BLaER1 (cell line): ENCODE data around the gene CNNM2.

Experiments
- H3K27ac ChIP-seq: shearing (Covaris generic); formaldehyde crosslinking; 2 replicates; pipeline ENCODE4 v1.8.1; 2022
- H3K27me3 ChIP-seq: shearing (Covaris generic); formaldehyde crosslinking; 2 replicates; pipeline ENCODE4 v1.8.1; 2022
- H3K36me3 ChIP-seq: shearing (Covaris generic); formaldehyde crosslinking; 2 replicates; pipeline ENCODE4 v1.8.1; 2022
- H3K4me1 ChIP-seq: shearing (Covaris generic); formaldehyde crosslinking; 2 replicates; pipeline ENCODE4 v1.8.1; 2022
- H3K4me2 ChIP-seq: shearing (Covaris generic); formaldehyde crosslinking; 2 replicates; pipeline ENCODE4 v1.8.1; 2022
- H3K4me3 ChIP-seq: shearing (Covaris generic); formaldehyde crosslinking; 2 replicates; pipeline ENCODE4 v1.8.1; 2022
- H3K9ac ChIP-seq: shearing (Covaris generic); formaldehyde crosslinking; 2 replicates; pipeline ENCODE4 v1.8.1; 2022
- H3K9me3 ChIP-seq: shearing (Covaris generic); formaldehyde crosslinking; 2 replicates; pipeline ENCODE4 v1.8.1; 2022
- H4K20me1 ChIP-seq: shearing (Covaris generic); formaldehyde crosslinking; 2 replicates; pipeline ENCODE4 v1.8.1; 2022
- Cebpa-rat ChIP-seq: shearing (Covaris generic); IDR thresholded peaks from 2 replicates; pipeline ENCODE4 v1.8.1; 2022

Gene CNNM2

GRCh38 chr10:103111031-103111917 lies 193.2 kb downstream of the CNNM2 start:
- Histone ChIP-seq H3K9me3 (no peaks in the 10 kb centered on the region), H3K4me2 (peak overlapping the region; percentile 3; the same call in 1 of the 2 replicates), H3K4me1 (peaks cover 19% of the 10 kb centered on the region), H3K27me3 (no peaks in the 10 kb centered on the region), H3K9ac (no peak overlapping the region), H3K4me3 (no peak overlapping the region), H4K20me1 (peaks cover 96% of the 10 kb centered on the region), H3K36me3 (peaks cover 62% of the 10 kb centered on the region), H3K27ac (no peak overlapping the region)
- TF ChIP-seq Cebpa-rat: no peak

DNA sequence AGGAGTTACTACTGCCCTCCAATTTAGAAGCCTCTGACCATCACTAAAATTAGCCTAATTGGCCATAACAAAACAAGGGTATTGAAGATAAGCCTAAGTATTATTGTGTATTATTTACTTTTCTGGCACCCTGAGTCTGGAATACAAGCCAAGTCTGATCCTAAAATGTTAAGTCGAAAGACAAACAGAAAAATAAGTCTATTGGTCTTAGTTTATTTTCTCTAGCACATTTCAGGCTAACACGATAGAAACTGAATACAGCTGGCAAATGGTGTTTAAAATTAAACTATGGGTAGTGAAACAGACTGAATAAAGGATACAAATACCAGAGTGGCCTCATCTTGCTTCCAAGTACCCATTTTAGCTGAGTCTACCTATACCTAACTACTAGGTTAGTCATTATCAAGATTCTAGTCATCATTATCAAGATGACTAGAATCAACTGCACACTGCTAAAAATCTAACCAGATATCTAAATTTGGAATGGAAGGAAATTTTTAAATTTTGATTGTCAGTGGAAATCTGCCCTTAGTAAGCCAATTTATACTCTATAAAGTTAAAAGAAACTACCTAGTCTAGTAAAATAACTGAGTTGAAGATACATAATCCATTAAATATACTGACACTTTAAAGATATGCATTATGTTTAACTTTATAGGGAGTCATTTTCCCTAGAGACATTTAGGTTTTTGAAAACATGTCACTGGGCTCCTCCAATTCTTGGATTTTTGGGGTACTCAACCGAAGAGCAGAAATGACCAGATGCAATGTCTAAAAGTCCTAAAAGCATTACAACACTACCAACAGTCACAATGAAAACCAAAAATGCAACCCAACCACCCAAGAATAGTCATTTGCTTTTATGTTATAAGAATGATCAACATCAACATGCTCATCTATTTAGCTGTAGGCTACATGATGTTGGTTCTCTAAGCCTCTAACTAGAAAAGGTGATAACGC lies 194.1 kb downstream of the CNNM2 start:
- Histone ChIP-seq H4K20me1 (peaks cover 96% of the 10 kb centered on the region), H3K4me2 (no peak overlapping the region)

DNA sequence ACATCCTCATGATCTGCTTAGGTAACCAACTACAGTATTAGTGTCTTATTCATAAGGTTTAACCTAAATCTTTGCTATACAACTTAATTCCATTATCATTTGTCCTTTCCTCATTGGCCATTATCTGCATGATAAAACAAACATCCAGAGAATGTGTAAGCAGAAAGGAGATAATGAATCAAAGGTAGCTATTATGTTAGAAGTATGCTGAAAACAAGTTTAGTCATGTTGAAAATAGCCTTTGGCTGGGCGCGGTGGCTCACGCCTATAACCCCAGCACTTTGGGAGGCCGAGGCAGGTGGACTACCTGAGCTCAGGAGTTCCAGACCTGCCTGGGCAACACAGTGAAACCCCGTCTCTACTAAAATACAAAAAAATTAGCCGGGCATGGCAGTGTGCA lies 196.8 kb downstream of the CNNM2 start:
- H3K27me3 ChIP-seq: no peaks in the 10 kb centered on the region

More for the DNA sequence above, 194.1 kb downstream of the CNNM2 start:
- Histone ChIP-seq H3K27me3 (no peaks in the 10 kb centered on the region), H3K36me3 (peaks cover 55% of the 10 kb centered on the region), H3K27ac (no peak overlapping the region), H3K9me3 (no peaks in the 10 kb centered on the region), H3K4me3 (no peak overlapping the region), H3K9ac (no peak overlapping the region), H3K4me1 (peaks cover 19% of the 10 kb centered on the region)
- TF ChIP-seq Cebpa-rat: no peak

DNA sequence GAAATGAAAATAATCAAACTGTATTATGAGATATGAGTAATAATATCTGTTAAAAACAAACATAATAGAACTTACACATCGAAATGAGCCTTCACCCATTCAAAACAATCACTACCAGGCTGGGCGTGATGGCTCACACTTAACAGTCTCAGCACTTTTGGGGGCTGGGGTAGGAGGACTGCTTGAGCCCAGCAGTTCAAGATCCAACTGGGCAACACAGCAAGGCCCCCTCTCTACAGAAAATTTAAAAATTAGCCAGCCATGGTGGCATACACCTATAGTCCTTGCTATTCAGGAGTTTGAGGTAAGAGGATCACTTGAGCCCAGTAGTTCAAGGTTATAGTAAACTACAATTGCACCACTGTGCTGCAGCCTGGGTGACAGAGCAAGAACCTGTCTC lies 199.2 kb downstream of the CNNM2 start:
- no peak overlapping the region for H3K4me3 ChIP-seq
- H3K27ac ChIP-seq: no peak overlapping the region
- no peak overlapping the region for H3K9ac ChIP-seq
- H3K27me3 ChIP-seq: no peaks in the 10 kb centered on the region
- H4K20me1 ChIP-seq: peaks cover 96% of the 10 kb centered on the region
- peaks cover 53% of the 10 kb centered on the region for H3K36me3 ChIP-seq
- H3K4me1 ChIP-seq: peaks cover 4% of the 10 kb centered on the region
- H3K4me2 ChIP-seq: no peak overlapping the region
- H3K9me3 ChIP-seq: no peaks in the 10 kb centered on the region
- TF ChIP-seq Cebpa-rat: no peak

More for the DNA sequence above, 196.8 kb downstream of the CNNM2 start:
- H3K9me3 ChIP-seq: no peaks in the 10 kb centered on the region
- H4K20me1 ChIP-seq: peaks cover 96% of the 10 kb centered on the region
- TF ChIP-seq Cebpa-rat: no peak
- H3K9ac ChIP-seq: no peak overlapping the region
- no peak overlapping the region for H3K4me3 ChIP-seq
- H3K36me3 ChIP-seq: peaks cover 55% of the 10 kb centered on the region
- no peak overlapping the region for H3K27ac ChIP-seq
- H3K4me2 ChIP-seq: no peak overlapping the region
- peaks cover 19% of the 10 kb centered on the region for H3K4me1 ChIP-seq

- H3K27me3 ChIP-seq: no peaks in the 10 kb centered on the region
- H3K9me3 ChIP-seq: no peaks in the 10 kb centered on the region
- no peak for TF ChIP-seq Cebpa-rat
- H3K4me3 ChIP-seq: no peak overlapping the region
- peaks cover 2% of the 10 kb centered on the region for H3K4me1 ChIP-seq
- H4K20me1 ChIP-seq: peaks cover 98% of the 10 kb centered on the region
- H3K4me2 ChIP-seq: no peak overlapping the region
- peaks cover 56% of the 10 kb centered on the region for H3K36me3 ChIP-seq
- no peak overlapping the region for H3K9ac ChIP-seq
- no peak overlapping the region for H3K27ac ChIP-seq
Observed at GRCh38 chr10:103120546-103120945, 202.5 kb downstream of the CNNM2 start.

GRCh38 chr10:103120977-103121735 lies 203.1 kb downstream of the CNNM2 start:
- Histone ChIP-seq H3K4me3 (no peak overlapping the region), H3K9me3 (no peaks in the 10 kb centered on the region), H3K4me2 (no peak overlapping the region), H3K36me3 (peaks cover 56% of the 10 kb centered on the region), H3K27me3 (no peaks in the 10 kb centered on the region), H3K4me1 (peaks cover 8% of the 10 kb centered on the region), H3K9ac (no peak overlapping the region), H4K20me1 (peaks cover 100% of the 10 kb centered on the region), H3K27ac (no peak overlapping the region)
- TF ChIP-seq Cebpa-rat: no peak

DNA sequence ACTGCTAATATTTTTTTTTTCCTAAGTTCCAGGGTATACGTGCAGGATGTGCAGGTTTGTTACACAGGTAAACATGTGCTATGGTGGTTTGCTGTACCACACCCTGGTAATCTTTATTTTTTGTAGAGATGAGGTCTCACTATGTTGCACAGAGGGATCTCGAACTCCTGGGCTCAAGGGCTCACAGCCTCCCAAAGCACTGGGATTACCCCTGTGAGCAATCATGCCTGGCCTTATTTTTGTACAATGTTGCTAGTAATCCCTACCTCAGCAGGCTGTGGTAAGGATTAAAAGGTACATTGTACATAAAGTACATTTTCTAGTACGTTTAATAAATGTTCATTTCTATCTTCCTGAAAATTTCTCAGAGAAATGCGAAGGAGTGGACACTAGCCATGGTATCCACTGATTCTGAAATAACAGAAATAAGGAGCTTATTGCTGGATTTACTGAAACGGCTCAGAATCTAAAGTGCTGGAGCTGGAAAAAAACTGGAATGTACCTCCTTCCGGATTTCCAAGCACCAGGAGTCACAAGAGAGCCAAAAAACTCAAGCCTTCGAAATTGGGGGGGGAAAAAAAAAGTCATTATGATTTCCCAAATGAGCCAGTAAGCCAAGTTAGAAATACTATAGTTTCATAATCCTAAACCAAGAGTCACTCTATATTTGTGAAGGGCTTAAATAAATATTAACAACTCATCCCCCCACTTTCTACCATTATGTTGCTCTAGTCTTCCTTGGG lies 205.4 kb downstream of the CNNM2 start:
- H4K20me1 ChIP-seq: peaks cover 94% of the 10 kb centered on the region
- no peak overlapping the region for H3K9ac ChIP-seq
- peaks cover 14% of the 10 kb centered on the region for H3K4me1 ChIP-seq
- H3K36me3 ChIP-seq: peaks cover 61% of the 10 kb centered on the region
- H3K4me3 ChIP-seq: no peak overlapping the region
- no peak overlapping the region for H3K27ac ChIP-seq
- H3K9me3 ChIP-seq: no peaks in the 10 kb centered on the region
- H3K4me2 ChIP-seq: no peak overlapping the region
- H3K27me3 ChIP-seq: no peaks in the 10 kb centered on the region
- no peak for TF ChIP-seq Cebpa-rat

- no peak overlapping the region for H3K27ac ChIP-seq
Observed at GRCh38 chr10:103124420-103125096, 206.5 kb downstream of the CNNM2 start.

More at GRCh38 chr10:103124420-103125096, 206.5 kb downstream of the CNNM2 start:
- Histone ChIP-seq H3K4me1 (peaks cover 14% of the 10 kb centered on the region), H3K4me3 (no peak overlapping the region), H3K27me3 (no peaks in the 10 kb centered on the region), H4K20me1 (peaks cover 83% of the 10 kb centered on the region), H3K4me2 (no peak overlapping the region), H3K9me3 (no peaks in the 10 kb centered on the region), H3K36me3 (peaks cover 52% of the 10 kb centered on the region), H3K9ac (no peak overlapping the region)
- TF ChIP-seq Cebpa-rat: no peak
